ENCODE measurements around the gene NRG3. TPM values are rescaled to one million over a fixed set of nuclear protein-coding genes. Genes with fewer than 3 reads are reported as not detected.
"Not testable (repeated sequence)": the region's sequence is repeated elsewhere in the genome, so short reads cannot be mapped to it uniquely, and the experiment has no call there.

The NRG3 gene
- total RNA-seq, 1 donor from 2014 or later: not detected

GRCh38 chr10:82953909-82954308 lies 1078.9 kb downstream of the NRG3 start:
- FAIRE-seq (no peak), DNase-seq (ENCODE audit: low read depth) (no peak)

DNA sequence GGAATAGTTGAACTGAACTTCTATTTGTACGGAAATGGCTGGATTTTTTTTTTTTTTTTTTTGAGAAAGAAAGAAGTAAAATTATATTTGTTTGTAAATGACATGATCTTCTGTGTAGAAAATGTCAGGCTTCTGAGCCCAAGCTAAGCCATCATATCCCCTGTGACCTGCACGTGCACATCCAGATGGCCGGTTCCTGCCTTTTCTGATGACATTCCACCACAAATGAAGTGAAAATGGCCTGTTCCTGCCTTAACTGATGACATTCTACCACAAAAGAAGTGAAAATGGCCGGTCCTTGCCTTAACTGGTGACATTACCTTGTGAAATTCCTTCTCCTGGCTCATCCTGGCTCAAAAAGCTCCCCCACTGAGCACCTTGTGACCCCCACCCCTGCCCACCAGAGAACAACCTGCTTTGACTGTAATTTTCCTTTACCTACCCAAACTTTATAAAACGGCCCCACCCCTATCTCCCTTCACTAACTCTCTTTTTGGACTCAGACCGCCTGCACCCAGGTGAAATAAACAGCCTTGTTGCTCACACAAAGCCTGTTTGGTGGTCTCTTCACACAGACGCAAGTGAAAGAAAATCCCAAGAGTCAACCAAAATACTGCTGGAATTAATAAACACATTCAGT lies 1085.5 kb downstream of the NRG3 start:
- not testable (repeated sequence) for FAIRE-seq; H3K36me3 ChIP-seq (ENCODE audit: control insufficient read depth, insufficient read depth, low read length); H3K4me3 ChIP-seq (ENCODE audit: low read depth, low read length); H3K27me3 ChIP-seq (ENCODE audit: control insufficient read depth, insufficient read depth, low read length); DNase-seq (ENCODE audit: low read depth)

More at GRCh38 chr10:82953909-82954308, 1078.9 kb downstream of the NRG3 start:
- H3K4me3 ChIP-seq (ENCODE audit: low read depth, low read length): no peak overlapping the region
- H3K27me3 ChIP-seq (ENCODE audit: control insufficient read depth, insufficient read depth, low read length): no peaks in the 10 kb centered on the region
- no peak for TF ChIP-seq CTCF (IDR thresholded peaks at IDR 0.05; ENCODE audit: insufficient read depth, low read length, severe bottlenecking)
- no peaks in the 10 kb centered on the region for H3K36me3 ChIP-seq (ENCODE audit: control insufficient read depth, insufficient read depth, low read length)

- FAIRE-seq: no peak
These were observed 1086.9 kb downstream of the NRG3 start for GRCh38 chr10:82961864-82962263.

GRCh38 chr10:82966130-82966529 lies 1091.1 kb downstream of the NRG3 start:
- no peaks in the 10 kb centered on the region for H3K27me3 ChIP-seq (ENCODE audit: control insufficient read depth, insufficient read depth, low read length)
- H3K4me3 ChIP-seq (ENCODE audit: low read depth, low read length): no peak overlapping the region
- TF ChIP-seq CTCF (IDR thresholded peaks at IDR 0.05; ENCODE audit: insufficient read depth, low read length, severe bottlenecking): no peak
- H3K36me3 ChIP-seq (ENCODE audit: control insufficient read depth, insufficient read depth, low read length): no peaks in the 10 kb centered on the region
- no peak for FAIRE-seq
- no peak for DNase-seq (ENCODE audit: low read depth)

More at GRCh38 chr10:82961864-82962263, 1086.9 kb downstream of the NRG3 start:
- no peaks in the 10 kb centered on the region for H3K27me3 ChIP-seq (ENCODE audit: control insufficient read depth, insufficient read depth, low read length)
- no peaks in the 10 kb centered on the region for H3K36me3 ChIP-seq (ENCODE audit: control insufficient read depth, insufficient read depth, low read length)
- DNase-seq (ENCODE audit: low read depth): no peak
- no peak for TF ChIP-seq CTCF (IDR thresholded peaks at IDR 0.05; ENCODE audit: insufficient read depth, low read length, severe bottlenecking)
- H3K4me3 ChIP-seq (ENCODE audit: low read depth, low read length): no peak overlapping the region

DNA sequence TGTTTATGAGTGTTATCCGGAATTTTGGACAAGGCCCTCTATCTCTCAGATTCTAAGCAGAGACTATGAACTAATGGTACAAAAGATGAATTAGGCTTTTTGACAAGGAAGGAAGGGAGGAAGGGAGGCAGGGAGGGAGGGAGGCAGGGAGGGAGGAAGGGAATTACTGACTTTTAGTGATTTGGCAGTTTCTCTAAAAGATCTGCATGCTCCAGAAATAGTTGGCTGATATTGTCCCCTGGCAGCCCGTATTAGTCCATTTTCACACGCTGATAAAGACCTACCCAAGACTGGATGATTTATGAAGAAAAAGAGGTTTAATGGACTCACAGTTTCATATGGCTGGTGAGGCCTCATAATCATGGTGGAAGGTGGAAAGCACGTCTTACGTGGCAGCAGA lies 1093.5 kb downstream of the NRG3 start:
- Histone ChIP-seq H3K4me3 (ENCODE audit: low read depth, low read length) (no peak overlapping the region), H3K27me3 (ENCODE audit: control insufficient read depth, insufficient read depth, low read length) (no peaks in the 10 kb centered on the region), H3K36me3 (ENCODE audit: control insufficient read depth, insufficient read depth, low read length) (no peaks in the 10 kb centered on the region)
- no peak for DNase-seq (ENCODE audit: low read depth)
- no peak for FAIRE-seq
- TF ChIP-seq CTCF (IDR thresholded peaks at IDR 0.05; ENCODE audit: insufficient read depth, low read length, severe bottlenecking): no peak

DNA sequence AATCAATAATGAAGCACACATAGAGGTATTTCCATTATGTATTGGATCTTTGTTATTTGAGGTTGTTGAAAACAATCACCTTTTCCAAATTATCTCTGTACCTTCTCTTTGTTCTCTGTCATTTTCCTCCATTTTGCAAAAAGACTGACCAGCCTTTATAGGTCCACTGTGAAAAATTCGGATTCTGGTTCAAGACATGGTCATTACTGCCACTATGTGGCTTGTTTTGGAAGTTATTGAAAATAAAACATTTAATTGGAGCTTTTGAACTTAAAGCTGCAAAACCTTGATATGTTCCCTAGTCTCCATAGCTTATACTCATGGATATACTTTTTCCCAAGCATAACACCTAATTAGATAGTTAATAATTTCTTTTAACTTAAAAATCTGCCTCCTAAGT lies 1094.4 kb downstream of the NRG3 start:
- no peak for TF ChIP-seq CTCF (IDR thresholded peaks at IDR 0.05; ENCODE audit: insufficient read depth, low read length, severe bottlenecking)
- no peaks in the 10 kb centered on the region for H3K36me3 ChIP-seq (ENCODE audit: control insufficient read depth, insufficient read depth, low read length)
- DNase-seq (ENCODE audit: low read depth) (peak; percentile 1), FAIRE-seq (no peak)
- no peak overlapping the region for H3K4me3 ChIP-seq (ENCODE audit: low read depth, low read length)
- no peaks in the 10 kb centered on the region for H3K27me3 ChIP-seq (ENCODE audit: control insufficient read depth, insufficient read depth, low read length)
